Caco-2 (cell line): ENCODE data around the gene PHF21B. TPM values are rescaled to one million over a fixed set of nuclear protein-coding genes. Genes with fewer than 3 reads are reported as not detected.

Experiments used
- BruUV-seq: library from RNA; stranded (reverse); fragments of 400-500 nt; replicated peaks from 2 replicates; lab custom pipeline; 2021; lab: Mats Ljungman, UMichigan
- CTCF ChIA-PET: fragments of 300-600 bp; sonication (Branson Sonifier 250); formaldehyde crosslinking; loops from one replicate; lab custom pipeline; 2022; ENCODE audit warnings: antibody characterized with exemption; lab: Charles Lee
- POLR2A ChIA-PET: fragments of 300-600 bp; sonication (Branson Sonifier 250); formaldehyde crosslinking; loops from one replicate; lab custom pipeline; 2022; ENCODE audit warnings: antibody characterized with exemption; lab: Charles Lee
- DNase-seq, 2 experiments: peaks; one replicate each; pipeline versions ENCODE4 v3.0.0 to v3.0.0-alpha.2; 2020 to 2022
- H3K27me3 ChIP-seq: replicated peaks from 2 replicates; pipeline ENCODE4 v1.6.0; 2011; ENCODE audit warnings: low read length; ENCODE audit not compliant: control insufficient read depth, insufficient read depth
- H3K36me3 ChIP-seq: 2 replicates; pipeline ENCODE4 v1.5.1; 2011; ENCODE audit warnings: low read length; ENCODE audit not compliant: control insufficient read depth, insufficient read depth
- H3K4me1 ChIP-seq: fragments of 250-450 bp; sonication (Bioruptor Pico); 2 replicates; pipeline ENCODE4 v1.5.1; 2020; ENCODE audit warnings: mild to moderate bottlenecking
- H3K4me3 ChIP-seq: 2 replicates; pipeline ENCODE4 v1.5.1; 2011; ENCODE audit warnings: low read depth, mild to moderate bottlenecking, control low read depth, low read length
- H3K9me3 ChIP-seq: fragments of 250-450 bp; sonication (Bioruptor Pico); 2 replicates; pipeline ENCODE4 v1.5.1; 2020; ENCODE audit warnings: mild to moderate bottlenecking, moderate library complexity
- H3K27ac Mint-ChIP-seq: one replicate; pipeline ENCODE4 v1.8.0; 2022; ENCODE audit warnings: mixed read lengths; ENCODE audit not compliant: unreplicated experiment
- H3K27me3 Mint-ChIP-seq: one replicate; pipeline ENCODE4 v1.8.0; 2022; ENCODE audit warnings: mixed read lengths; ENCODE audit not compliant: insufficient read depth, unreplicated experiment
- H3K36me3 Mint-ChIP-seq: one replicate; pipeline ENCODE4 v1.8.0; 2022; ENCODE audit warnings: mild to moderate bottlenecking, mixed read lengths; ENCODE audit not compliant: insufficient read depth, unreplicated experiment
- H3K4me1 Mint-ChIP-seq: one replicate; pipeline ENCODE4 v1.8.0; 2022; ENCODE audit warnings: low read depth, mixed read lengths; ENCODE audit not compliant: unreplicated experiment
- H3K4me3 Mint-ChIP-seq: one replicate; pipeline ENCODE4 v1.8.0; 2022; ENCODE audit warnings: mild to moderate bottlenecking, moderate library complexity, mixed read lengths; ENCODE audit not compliant: unreplicated experiment
- H3K9me3 Mint-ChIP-seq: one replicate; pipeline ENCODE4 v1.8.0; 2022; ENCODE audit warnings: mixed read lengths; ENCODE audit not compliant: unreplicated experiment
- CTCF ChIP-seq, 2 experiments: fragments of 200-600 bp in 1 of 2; IDR thresholded peaks; 1 replicate in 1 of 2; 2 replicates in 1 of 2; pipeline versions ENCODE4 v1.5.1 to v1.8.0; 2011 to 2022; ENCODE audit warnings: antibody characterized with exemption in 1 of 2, control low read depth in 1 of 2, inconsistent platforms in 1 of 2, low read depth in 1 of 2, low read length in 1 of 2, mild to moderate bottlenecking in 1 of 2, moderate library complexity in 1 of 2; ENCODE audit not compliant: insufficient read depth in 1 of 2, severe bottlenecking in 1 of 2, unreplicated experiment in 1 of 2
- intact Hi-C: fragments of 100-400 bp; cut with micrococcal nuclease; formaldehyde crosslinking; loops from one replicate; pipeline ENCODE4 v1.10.0; 2022; ENCODE audit not compliant: unreplicated experiment
- total RNA-seq: library from RNA; stranded (reverse); gene quantifications from 2 replicates; pipeline ENCODE4 v1.2.3, GENCODE V29; 2022

The PHF21B gene
- total RNA-seq, 1 experiment from 2014 or later, result 0.98 TPM

- BruUV-seq, result no TSS peak
- H3K36me3 Mint-ChIP-seq, result no peaks in the 10 kb centered on the region
- Histone ChIP-seq H3K4me3 (no peak overlapping the region), H3K9me3 (no peaks in the 10 kb centered on the region; the same call in 1 of the 2 replicates), H3K27me3 (peaks cover 2% of the 10 kb centered on the region), H3K36me3 (no peaks in the 10 kb centered on the region), H3K4me1 (no peaks in the 10 kb centered on the region)
- CTCF ChIA-PET, result no interaction called here
- no peaks in the 10 kb centered on the region for H3K9me3 Mint-ChIP-seq
- H3K27ac Mint-ChIP-seq, result no peak overlapping the region
- intact Hi-C loops, result no loop called here
- no peak for DNase-seq
- H3K4me3 Mint-ChIP-seq, result no peak overlapping the region
- no peaks in the 10 kb centered on the region for H3K4me1 Mint-ChIP-seq
- TF ChIP-seq CTCF (IDR thresholded peaks at IDR 0.05; ENCODE audit: insufficient read depth in 1 of 2, low read depth in 1 of 2, low read length in 1 of 2, severe bottlenecking in 1 of 2, unreplicated experiment in 1 of 2), result no peak
- POLR2A ChIA-PET, result no interaction called here
- peaks cover 48% of the 10 kb centered on the region for H3K27me3 Mint-ChIP-seq
Measured at GRCh38 chr22:44997060-44997459, 12.7 kb downstream of the PHF21B start.

GRCh38 chr22:44996648-44997047 lies 13.2 kb downstream of the PHF21B start:
- Mint-ChIP-seq H3K27me3 (peaks cover 44% of the 10 kb centered on the region), H3K36me3 (no peaks in the 10 kb centered on the region), H3K27ac (no peak overlapping the region), H3K4me3 (no peak overlapping the region), H3K4me1 (no peaks in the 10 kb centered on the region), H3K9me3 (no peaks in the 10 kb centered on the region)
- peaks cover 2% of the 10 kb centered on the region for H3K27me3 ChIP-seq
- ChIA-PET CTCF (no interaction called here), POLR2A (no interaction called here)
- no TSS peak for BruUV-seq
- H3K4me3 ChIP-seq, result no peak overlapping the region
- no peak for TF ChIP-seq CTCF (IDR thresholded peaks at IDR 0.05; ENCODE audit: insufficient read depth in 1 of 2, low read depth in 1 of 2, low read length in 1 of 2, severe bottlenecking in 1 of 2, unreplicated experiment in 1 of 2)
- intact Hi-C loops, result no loop called here
- H3K36me3 ChIP-seq, result no peaks in the 10 kb centered on the region
- DNase-seq, result no peak
- H3K9me3 ChIP-seq, result no peaks in the 10 kb centered on the region
- H3K4me1 ChIP-seq, result no peaks in the 10 kb centered on the region

DNA sequence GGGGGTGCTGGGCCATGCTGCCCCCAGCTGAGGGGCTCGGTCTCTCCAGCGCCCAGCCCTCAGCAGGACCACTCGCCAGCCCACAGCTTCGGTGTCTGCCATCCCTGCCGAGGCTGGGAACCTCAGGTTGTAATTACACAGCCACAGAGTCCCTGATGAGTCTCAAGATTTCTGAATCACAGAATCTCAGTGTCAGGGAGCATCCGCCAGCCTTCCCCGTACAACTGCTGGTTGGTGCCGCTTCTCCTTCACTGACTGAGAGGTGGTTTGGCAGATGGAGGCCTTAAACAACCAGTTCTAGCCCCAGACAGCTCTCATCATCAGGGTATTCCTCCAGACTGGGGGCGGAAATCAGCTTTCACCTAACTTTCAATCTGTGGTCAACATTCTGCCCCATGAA lies 13.7 kb downstream of the PHF21B start:
- intact Hi-C loops, result no loop called here
- TF ChIP-seq CTCF (IDR thresholded peaks at IDR 0.05; ENCODE audit: insufficient read depth in 1 of 2, low read depth in 1 of 2, low read length in 1 of 2, severe bottlenecking in 1 of 2, unreplicated experiment in 1 of 2), result no peak
- H3K9me3 Mint-ChIP-seq, result no peaks in the 10 kb centered on the region
- no peaks in the 10 kb centered on the region for H3K9me3 ChIP-seq
- no TSS peak for BruUV-seq
- H3K36me3 Mint-ChIP-seq, result no peaks in the 10 kb centered on the region
- H3K27ac Mint-ChIP-seq, result no peak overlapping the region
- DNase-seq, result no peak
- no peaks in the 10 kb centered on the region for H3K4me1 Mint-ChIP-seq
- peaks cover 4% of the 10 kb centered on the region for H3K27me3 ChIP-seq
- no peak overlapping the region for H3K4me3 ChIP-seq
- ChIA-PET CTCF (no interaction called here), POLR2A (no interaction called here)
- peaks cover 39% of the 10 kb centered on the region for H3K27me3 Mint-ChIP-seq
- no peak overlapping the region for H3K4me3 Mint-ChIP-seq
- H3K36me3 ChIP-seq, result no peaks in the 10 kb centered on the region
- H3K4me1 ChIP-seq, result no peaks in the 10 kb centered on the region
